Dedifferentiated amniotic fluid mesenchymal stem cell (primary cell): ENCODE measurements around the gene IGIP.
"Not testable (repeated sequence)": the region's sequence is repeated elsewhere in the genome, so short reads cannot be mapped to it uniquely, and the experiment has no call there.

Source experiments
- DNase-seq: peaks from one replicate; pipeline ENCODE4 v3.0.0-alpha.2; 2016; ENCODE audit errors: extremely low spot score

The IGIP gene

DNA sequence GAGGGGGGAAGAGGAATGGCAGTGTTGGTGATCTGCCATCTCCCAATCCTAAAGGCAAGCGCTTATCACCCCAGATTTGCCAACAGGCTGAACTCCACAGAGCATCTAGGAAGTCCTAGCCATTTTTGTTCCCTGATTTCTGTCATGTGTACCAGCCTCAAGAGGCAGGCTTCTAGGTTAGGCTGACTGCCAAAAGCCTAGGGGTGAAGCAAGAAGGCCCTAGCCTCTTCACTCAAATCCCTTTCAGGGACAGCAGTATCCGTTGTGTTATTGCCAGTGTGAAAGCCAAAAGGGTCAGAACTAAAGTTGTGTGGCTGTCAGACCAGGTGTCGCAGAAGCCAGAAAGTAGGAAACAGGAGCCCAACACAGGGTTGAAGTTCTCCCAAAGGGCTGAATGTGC, 14.7 kb downstream of the IGIP start:
- DNase-seq: no peak

DNA sequence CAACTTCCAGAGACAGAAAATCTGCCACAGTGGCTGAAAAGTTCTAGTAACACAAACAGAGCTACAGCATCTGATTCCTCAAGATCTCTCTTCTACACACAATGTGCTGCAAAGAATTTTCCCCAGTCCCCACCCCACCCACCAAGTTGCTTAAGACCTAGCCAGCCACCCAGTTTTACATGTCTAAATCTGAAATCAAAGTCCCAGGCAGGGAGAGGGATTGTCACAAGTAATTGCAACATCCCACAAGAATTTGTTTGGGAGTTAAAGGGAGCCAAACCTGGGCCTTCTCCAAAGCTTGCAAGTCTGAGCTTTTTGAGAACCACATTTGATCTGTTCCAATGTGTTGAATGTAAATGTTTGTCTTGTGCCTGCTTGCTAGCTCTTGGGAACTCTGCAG, 15.5 kb downstream of the IGIP start:
- DNase-seq: peak; percentile 71

DNA sequence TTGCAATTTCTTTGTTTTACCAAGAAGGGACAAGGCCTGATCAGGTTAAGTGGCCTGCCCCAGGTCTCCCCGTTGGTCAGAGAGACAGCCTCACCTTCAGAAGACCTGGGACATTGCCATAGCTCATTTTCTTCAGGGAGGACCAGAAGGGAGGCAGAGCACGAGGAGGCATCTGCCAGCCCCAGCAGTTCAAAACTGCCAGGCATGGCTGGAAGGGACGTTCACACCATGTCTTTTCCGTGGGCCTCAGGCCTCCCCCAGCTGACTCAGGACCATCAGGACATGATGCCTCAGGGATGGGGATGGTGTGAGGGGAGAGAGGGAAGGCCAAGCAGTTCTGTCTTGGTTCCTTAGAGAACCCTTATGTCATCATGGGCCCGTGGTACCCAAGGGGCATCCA, 16.5 kb downstream of the IGIP start:
- no peak for DNase-seq

DNA sequence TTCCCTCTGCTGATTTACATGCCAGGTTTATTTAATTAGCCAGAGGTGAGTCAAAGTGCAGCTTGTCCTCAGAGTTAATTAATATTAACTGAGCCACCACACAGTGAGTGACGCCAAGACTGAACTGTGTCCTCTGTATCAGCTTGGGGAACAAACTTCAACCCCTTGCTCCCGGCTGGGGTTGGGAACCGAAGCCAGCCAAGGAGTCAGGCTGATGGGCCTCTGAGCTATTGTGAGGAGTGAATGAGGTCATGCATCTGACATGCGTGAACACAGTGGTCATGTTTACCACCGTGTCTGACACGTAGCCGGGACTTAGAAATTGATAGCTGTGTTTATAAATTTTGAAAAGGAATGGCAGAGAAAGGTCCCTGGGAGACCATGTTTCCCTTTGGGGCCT, 17.1 kb downstream of the IGIP start:
- DNase-seq: no peak

DNA sequence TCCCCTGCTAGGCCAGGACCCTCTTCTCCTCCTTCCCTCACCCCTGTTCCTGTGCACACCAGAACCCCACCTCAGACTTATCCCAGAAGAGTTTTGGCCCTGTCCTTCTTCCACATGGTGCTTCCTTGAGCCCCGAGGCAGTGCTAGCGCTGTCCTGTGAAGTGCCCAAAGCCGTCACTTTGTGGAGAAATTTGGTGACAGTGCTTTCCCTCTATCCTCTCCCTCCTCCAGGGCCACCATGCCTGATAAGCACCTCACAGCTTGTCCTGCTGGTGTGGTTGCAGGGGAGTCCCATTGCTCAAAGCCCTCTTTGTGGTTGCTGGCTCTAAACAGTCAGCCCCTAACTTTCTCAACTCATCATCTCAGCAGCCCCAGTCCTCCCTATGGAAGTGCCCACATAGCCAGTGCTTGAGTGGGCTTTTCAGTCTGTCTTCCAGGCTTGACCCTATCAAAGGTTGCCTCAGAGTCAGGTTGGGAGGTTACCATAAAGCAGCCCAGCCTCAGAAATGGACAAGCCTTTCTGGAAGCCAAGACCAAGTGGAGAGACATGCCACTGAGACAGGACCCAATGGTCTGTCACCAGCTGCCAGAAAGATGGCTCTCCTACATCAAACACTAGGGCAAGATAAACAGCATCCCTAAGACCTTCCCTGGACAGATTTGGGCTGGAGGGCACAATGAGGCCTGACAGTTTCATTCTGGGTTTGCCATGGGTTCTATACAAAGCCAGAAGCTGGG, 18.0 kb downstream of the IGIP start:
- no peak for DNase-seq

DNA sequence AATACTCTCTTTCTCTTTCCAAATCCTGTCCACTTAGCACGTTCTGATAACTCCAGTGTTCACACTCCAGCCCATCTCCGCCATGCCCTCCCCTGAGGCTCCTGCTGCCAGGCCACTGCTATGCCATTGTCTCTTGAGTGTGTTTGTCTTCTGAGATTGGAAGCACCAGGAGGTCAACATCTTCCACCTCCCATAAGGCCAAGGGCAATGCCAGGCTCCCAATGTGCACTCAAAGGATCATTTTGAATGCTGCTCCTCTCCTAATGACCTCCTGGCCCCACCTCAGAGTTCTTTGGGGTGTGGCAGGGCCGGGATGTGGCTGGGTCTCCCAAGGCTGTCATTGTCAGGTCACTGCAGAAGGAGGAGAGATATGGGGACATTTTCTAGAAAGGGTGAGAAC, 19.5 kb downstream of the IGIP start:
- DNase-seq: no peak

DNA sequence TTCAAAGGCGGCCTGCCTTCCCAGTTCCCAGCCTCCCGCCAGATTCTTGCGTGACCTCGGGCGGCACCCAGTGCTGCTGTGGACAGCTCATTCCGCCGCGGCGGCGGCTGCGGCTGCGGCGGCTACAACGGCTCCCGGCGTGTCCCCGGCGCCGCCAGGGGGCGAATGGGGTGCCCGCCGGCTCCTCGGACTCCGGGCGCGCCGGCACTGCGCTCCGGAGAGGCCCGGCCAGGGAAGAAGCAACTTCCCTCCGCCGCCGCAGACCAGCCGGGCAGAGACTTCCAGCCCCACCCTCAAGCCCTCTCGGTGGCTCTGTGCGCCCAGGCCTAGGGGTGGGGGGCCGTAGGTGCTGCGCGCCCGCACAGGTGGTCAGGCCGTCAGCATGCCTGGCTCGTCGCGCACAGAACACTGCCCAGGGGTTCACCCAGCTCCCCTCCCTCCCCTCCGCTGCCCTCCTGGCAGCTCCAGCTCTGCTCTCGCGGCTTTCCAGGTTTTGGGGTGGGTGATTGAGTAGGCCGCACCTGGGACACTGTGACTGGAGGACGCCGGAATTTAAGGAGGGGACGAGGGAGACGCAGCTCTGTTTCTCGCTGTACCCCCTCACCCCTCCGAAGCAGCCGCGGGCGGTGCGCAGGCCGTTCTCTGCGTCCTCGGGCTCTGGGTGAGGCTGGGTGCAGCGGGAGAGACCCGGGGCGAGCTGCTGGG, 20.2 kb downstream of the IGIP start:
- DNase-seq: peak; percentile 56

DNA sequence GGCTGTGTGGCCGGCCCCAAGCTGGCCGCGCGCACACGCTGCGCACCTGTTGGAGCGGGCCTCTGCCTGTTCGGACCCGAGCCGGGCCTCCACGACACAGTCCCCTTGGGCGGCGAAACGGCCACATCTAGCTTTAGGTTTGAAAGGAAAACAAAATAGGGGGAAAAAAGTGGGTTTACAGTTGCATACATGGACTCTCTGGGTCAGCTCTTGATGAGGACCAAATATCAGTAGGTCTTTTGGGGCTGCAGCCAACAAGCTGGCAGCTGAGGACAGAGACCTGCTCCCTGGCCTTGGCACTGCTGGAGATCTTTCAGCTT, 20.7 kb downstream of the IGIP start:
- DNase-seq: no peak

DNA sequence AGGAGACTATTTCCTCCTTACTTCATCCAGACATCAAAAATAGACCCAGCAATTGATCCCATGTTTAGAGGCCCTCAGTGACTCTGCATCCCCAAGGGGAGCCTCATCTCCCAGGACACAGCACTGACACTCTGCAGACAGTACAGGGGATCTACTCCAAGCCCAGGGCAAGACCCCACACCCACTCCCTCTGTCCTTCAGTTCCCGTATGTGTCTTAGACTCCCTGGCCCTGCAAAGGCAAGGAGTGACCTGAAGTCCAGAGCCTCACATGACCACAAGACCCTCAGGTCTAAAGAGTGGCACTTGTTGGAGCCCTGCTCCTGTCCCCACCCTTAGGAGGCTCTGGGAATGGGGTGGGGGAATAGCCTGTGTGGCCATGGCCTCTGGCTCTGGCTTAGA, 21.7 kb downstream of the IGIP start:
- DNase-seq: no peak

DNA sequence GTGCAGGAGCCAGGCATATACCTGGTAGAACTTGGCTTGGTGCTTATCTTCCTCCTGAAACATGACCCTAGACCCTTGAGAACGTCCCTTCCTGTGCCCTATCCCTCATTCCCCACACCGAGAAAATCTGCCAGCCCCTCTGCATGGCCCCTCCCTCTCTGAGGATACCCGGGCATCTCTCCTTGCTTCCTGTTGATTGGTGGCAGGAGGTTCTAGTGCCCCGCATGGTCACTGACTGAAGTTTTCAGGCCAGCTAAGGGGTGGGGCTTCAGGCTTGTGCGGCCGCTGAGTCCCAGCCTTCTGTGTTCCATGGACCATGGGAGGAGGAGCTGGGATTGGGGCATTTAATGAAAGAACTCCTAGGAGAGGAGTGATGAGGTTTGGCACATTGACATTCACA, 22.8 kb downstream of the IGIP start:
- DNase-seq: no peak

DNA sequence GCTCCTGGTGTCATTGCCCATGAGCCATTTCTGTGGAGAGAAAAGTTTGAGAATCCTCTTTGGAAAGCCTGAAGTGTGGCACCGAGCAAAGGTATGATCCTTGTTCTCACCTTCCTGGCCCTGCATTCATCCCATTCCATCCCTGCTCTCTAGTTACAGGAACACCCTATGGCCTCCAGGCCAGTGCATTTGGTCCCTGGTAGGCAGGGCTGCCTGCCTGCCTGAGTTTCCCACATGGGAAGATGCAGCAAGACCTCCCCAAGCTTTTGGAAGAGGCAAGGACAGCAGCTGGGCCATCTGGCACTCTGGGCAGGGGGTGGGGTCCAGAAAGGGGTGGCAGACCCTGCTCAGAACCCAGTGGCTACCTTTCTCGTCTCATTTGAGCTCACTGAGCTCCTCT, 24.5 kb downstream of the IGIP start:
- DNase-seq: no peak

DNA sequence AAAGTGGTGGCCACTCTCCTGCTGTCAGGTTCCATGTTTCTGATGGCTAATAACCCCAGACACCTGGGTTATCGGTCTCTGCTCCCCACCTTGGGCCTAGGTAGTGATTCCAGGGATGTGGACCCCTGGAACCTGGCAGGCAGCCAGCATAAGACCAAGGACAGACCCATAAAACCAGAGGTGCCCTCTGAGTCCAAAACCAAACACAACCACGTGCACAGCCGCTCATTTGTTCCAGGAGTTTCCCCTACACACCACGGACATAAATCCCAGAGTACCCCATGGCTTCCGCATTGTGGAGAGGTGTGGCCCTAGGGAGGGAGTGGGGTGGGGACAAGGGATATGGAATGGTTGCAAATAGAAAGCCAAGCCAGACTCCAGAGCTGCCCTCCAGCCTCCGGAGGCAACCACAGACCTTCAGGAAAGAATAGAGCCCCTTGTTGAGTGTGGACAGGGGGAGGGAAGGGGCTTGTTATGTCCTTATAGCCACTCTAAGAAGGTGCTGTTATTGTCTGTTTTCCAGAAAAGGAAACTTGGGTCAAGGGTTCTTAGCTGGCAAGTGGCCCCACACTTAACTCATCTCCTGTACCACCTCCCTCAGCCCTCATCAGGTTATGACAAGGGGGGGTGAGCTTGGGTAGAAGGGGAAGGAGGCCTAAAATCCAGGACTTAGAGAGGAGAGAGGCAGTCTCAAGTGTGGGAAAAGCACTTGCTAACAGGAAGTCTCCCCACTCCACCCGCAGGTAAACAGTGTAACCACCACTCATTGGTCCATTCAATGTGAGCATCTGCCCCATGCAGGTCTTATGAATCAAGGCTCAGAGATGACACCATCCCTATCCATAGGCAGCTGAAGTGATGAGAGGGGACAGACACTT, 25.6 kb downstream of the IGIP start:
- no peak for DNase-seq

DNA sequence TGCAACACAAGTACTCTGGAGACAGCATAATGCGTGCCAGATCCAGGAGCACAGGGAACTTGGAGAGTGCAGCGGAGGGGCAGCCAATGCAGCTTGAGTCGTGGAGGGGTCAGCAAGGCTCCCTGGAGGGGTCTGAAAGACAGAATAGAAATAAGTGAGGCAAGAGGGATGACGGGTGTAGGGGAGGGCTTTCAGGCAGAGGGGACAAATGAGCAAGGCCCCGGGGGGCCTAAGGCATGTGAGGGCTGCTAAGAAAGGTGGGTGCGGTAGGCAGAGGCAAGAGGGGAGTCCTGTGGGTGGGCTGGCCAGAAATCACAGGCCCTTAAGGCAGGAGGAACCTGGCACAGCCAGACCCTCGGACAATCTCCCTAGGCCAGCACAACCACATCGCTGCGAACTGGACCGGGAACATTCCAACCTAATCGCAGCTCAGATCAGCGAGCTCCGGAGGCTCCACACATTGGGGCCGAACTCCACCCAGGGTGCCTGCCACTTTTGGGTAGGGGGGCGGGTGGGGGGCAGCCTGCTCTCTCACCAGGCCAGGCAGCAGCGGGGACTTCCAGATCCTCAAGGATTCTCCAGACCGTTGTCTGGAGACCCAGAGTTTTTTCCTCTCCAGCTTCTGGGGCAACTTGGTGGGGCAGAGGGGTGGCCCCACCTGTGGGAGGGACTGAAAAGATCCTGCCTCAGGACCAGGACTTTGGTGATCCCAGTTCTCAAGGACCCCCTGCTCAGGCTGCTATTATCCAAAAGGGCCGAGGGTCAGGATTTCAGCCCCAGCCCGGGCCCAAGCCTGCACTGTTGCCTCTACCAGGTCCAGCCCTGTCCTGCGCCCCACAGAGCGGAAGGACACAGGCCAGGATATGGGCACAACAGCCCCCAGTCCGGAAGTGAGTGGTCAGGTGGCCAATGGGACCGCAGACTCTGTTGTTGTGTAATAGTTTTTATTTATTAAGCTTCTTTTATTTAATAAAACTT, 26.6 kb downstream of the IGIP start:
- DNase-seq: no peak

DNA sequence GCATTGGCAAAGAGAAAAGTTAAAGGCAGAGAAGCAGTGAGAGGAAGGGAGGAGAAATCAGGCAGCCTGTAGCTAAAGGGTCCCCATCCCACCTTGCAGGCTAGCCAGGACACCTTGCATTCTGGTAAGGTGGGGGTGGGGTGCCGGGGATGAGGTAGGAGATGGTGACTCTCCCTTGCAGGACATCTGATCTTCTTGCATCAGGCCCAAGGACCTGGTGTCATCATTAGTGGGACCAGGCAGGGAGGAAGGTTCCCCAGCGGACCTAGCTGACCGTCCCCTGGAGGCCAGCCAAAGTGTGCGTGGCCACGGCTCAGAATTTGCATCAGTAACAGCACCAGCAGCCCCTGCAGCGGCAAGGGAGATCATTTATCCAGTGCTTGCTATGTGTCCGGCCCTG, 27.5 kb downstream of the IGIP start:
- no peak for DNase-seq

DNA sequence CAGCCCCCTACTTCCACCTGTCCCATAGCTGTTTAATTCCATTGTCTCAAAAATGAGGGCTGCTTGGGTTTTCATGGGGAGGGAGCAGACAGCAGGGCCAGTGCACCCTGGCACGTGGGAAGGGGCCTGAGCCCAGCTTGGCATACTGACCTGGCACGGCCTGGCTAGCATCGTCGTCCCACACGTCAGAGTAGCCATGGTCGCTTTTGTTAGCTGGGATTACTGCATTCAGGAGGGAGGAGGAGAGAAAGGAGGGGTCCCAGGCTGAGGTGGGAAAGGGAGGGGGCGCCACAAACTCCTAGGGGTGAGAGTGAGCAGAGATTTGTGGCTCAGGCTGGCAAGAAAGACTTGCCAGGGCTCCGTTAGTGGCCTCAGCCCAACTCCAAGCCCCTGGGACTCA, 28.2 kb downstream of the IGIP start:
- no peak for DNase-seq

DNA sequence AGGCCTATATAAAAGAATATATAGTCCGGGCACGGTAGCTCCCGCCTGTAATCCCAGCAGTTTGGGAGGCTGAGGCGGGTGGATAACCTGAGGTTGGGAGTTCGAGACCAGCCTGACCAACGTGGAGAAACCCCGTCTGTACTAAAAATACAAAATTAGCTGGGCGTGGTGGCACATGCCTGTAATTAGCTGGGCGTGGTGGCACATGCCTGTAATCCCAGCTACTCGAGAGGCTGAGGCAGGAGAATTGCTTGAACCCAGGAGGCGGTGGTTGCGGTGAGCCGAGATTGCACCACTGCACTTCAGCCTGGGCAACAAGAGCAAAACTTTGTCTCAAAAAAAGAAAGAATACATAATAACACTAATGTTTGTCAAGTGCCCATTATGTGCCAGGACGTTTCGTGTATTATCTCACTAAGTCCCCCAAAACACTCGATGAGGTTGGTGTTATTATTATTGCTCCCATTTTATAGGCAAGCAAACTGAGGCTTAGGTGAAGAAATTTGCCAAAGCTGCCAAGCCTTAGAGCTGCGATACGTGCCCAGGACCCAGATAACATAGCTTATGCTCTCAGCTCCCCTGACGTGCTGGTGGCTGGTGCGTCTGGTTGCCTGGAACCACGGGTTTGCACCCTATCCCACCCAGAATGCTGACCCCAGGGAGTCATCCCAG, 29.1 kb downstream of the IGIP start:
- not testable (repeated sequence) for DNase-seq

DNA sequence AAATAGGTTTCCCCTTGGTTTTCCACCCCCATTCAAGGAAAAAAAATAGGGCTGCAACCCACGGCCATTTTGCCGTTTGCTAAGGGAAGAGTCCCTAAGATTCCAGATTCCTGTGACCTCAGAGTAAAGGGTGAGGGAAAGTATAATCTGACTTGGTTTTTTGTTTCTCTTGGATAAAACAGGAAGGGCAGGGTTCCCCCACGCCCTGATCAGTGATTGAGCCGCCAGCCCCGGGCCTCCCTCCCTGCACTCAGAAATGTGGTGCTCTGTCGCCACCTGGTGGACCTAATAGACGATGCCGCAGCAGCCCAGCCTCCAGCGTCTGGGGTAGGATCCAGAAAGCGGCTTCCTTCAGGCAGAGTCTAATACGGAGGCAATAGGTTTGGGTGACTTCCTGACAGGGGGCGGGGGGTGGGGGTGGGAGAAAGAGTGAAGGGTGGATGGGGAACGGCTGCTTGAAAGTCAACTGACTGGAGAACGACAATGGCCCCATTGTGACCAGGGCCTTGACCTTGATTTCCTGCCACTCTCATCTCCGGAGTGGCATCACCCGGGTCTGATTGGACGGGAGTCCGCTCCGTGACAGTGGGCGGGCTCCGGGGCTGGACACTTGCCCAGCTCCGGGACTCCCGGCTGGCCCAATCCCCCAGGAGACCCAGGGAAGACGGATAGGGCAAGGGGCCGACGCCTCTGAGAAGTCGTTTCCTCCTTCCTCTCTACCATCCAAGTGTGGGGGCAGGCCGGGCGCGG, 31.5 kb downstream of the IGIP start:
- peak; percentile 83 for DNase-seq

DNA sequence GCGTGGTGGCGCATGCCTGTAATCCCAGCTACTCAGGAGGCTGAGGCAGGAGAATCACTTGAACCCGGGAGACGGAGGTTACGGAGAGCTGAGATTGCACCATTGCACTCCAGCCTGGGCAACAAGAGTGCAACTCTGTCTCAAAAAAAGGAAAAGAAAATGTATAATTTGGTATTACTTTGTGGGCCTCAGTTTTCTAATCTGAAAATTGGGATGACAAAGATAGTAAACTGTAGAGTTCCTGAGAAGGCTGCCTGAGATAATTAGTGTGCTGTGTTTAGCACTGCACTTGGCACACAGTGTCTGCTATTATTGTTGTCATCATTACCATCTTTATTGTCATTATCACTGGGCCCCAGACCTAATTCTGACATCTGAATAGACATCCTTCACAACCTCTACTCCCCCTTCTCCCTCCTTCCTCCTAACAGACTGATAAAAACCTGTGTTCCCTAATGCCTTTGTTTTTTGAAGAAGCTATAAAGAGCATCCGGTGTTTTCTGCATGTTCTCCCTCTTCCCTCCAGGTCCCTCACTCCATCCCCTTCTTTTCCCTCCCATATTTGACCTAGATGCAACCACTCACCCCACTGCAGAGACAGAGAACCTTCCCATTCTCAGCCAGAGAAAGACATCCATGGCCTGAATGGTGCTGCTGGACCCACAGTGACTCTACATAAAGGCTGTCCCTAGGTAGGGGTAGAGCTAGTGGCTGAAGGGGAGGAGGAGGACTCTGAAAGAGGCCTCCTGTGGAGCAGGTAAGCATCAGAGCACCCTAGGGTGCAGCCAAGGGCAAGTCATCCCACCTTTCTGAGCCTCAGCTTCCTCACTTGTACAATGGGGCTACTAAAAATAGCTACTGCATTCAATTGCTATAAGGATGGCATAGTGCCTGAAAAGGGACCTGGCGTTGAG, 33.5 kb downstream of the IGIP start:
- no peak for DNase-seq

DNA sequence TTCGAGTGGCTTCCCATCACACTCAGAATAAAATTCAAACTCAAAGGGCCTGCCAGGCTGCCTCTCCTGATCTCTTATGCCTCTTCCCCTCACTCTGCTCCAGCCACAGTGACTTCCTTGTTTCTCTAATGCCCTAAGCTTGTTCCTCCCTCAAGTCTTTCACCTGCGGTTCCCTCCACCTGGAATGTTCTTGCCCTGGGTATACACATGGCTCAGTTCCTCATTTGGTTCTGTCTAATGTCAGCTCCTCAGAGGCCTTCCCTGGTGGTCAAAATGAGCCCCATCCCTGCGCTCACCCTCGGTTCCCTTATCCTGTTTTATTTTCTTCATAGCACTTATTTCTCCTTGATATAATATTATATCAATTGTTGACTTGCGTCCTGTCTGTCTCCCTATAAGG, 36.5 kb downstream of the IGIP start:
- no peak for DNase-seq
